ENCODE results near the gene TMEM37.

Gene TMEM37

GRCh38 chr2:119419065-119419464, 12.6 kb upstream of the TMEM37 start:
- DNase-seq = no peak

GRCh38 chr2:119419803-119420508, 11.7 kb upstream of the TMEM37 start:
- no peak for DNase-seq

GRCh38 chr2:119421304-119421703, 10.3 kb upstream of the TMEM37 start:
- no peak for DNase-seq

GRCh38 chr2:119421741-119422140, 9.9 kb upstream of the TMEM37 start:
- DNase-seq = no peak

- DNase-seq = no peak
Observed at GRCh38 chr2:119422360-119423107, 9.1 kb upstream of the TMEM37 start.

GRCh38 chr2:119423108-119423444, 8.6 kb upstream of the TMEM37 start:
- DNase-seq = no peak

- DNase-seq = no peak
Observed at GRCh38 chr2:119423811-119424210, 7.8 kb upstream of the TMEM37 start.

GRCh38 chr2:119424284-119425118, 7.2 kb upstream of the TMEM37 start:
- DNase-seq = no peak

GRCh38 chr2:119425119-119425405, 6.6 kb upstream of the TMEM37 start:
- no peak for DNase-seq

GRCh38 chr2:119425620-119426395, 5.8 kb upstream of the TMEM37 start:
- no peak for DNase-seq

GRCh38 chr2:119426396-119426675, 5.3 kb upstream of the TMEM37 start:
- no peak for DNase-seq

GRCh38 chr2:119426801-119427395, 4.8 kb upstream of the TMEM37 start:
- no peak for DNase-seq

- no peak for DNase-seq
Observed at GRCh38 chr2:119427756-119428155, 3.9 kb upstream of the TMEM37 start.

GRCh38 chr2:119428488-119429224, 3.0 kb upstream of the TMEM37 start:
- DNase-seq = no peak

GRCh38 chr2:119429225-119429981, 2.3 kb upstream of the TMEM37 start:
- DNase-seq = no peak

- no peak for DNase-seq
Observed at GRCh38 chr2:119430023-119430498, 1.6 kb upstream of the TMEM37 start.

- no peak for DNase-seq
Observed at GRCh38 chr2:119431976-119432850, 559 bp downstream of the TMEM37 start.

- no peak for DNase-seq
Observed at GRCh38 chr2:119432851-119433522, 1.3 kb downstream of the TMEM37 start.

GRCh38 chr2:119433636-119434327, 2.1 kb downstream of the TMEM37 start:
- DNase-seq = no peak

All from DMS 273 treated with DMSO at 0.1 percent for 48 hours (cell line).